HEK293T (cell line): ENCODE results near the gene MYBPC2.

Experiments
- ARNT ChIP-seq: fragments of 450-650 bp; IDR thresholded peaks from 2 replicates; pipeline ENCODE4 v1.6.1; 2017; ENCODE audit warnings: mild to moderate bottlenecking
- BHLHE40 ChIP-seq: fragments of 450-650 bp; IDR thresholded peaks from 2 replicates; pipeline ENCODE4 v1.6.1; 2016; ENCODE audit warnings: mild to moderate bottlenecking, moderate library complexity, borderline replicate concordance
- CTBP1 ChIP-seq: fragments of 450-650 bp; IDR thresholded peaks from 2 replicates; pipeline ENCODE4 v1.6.1; 2016; ENCODE audit warnings: borderline replicate concordance
- ELF4 ChIP-seq: fragments of 450-650 bp; IDR thresholded peaks from 2 replicates; pipeline ENCODE4 v1.6.1; 2017; ENCODE audit warnings: antibody characterized with exemption
- FOXA1 ChIP-seq: fragments of 450-650 bp; IDR thresholded peaks from 2 replicates; pipeline ENCODE4 v1.6.1; 2016; ENCODE audit warnings: mild to moderate bottlenecking
- FOXK2 ChIP-seq: fragments of 450-650 bp; IDR thresholded peaks from 2 replicates; pipeline ENCODE4 v1.6.1; 2016; ENCODE audit warnings: mild to moderate bottlenecking
- FOXM1 ChIP-seq: fragments of 450-650 bp; IDR thresholded peaks from 2 replicates; pipeline ENCODE4 v1.6.1; 2017; ENCODE audit warnings: mild to moderate bottlenecking, borderline replicate concordance
- L3MBTL2 ChIP-seq: fragments of 450-650 bp; conservative IDR thresholded peaks from 2 replicates; pipeline ENCODE4 v1.6.1; 2016; ENCODE audit warnings: mild to moderate bottlenecking
- LEF1 ChIP-seq: fragments of 450-650 bp; IDR thresholded peaks from 2 replicates; pipeline ENCODE4 v1.6.1; 2017; ENCODE audit warnings: mild to moderate bottlenecking, borderline replicate concordance
- SP1 ChIP-seq: fragments of 450-650 bp; IDR thresholded peaks from 2 replicates; pipeline ENCODE4 v1.6.1; 2017
- SUZ12 ChIP-seq: fragments of 450-650 bp; IDR thresholded peaks from 2 replicates; pipeline ENCODE4 v1.6.1; 2016; ENCODE audit warnings: mild to moderate bottlenecking
- TARDBP ChIP-seq: fragments of 450-650 bp; IDR thresholded peaks from 2 replicates; pipeline ENCODE4 v1.6.1; 2016
- ZNF384 ChIP-seq: fragments of 450-650 bp; IDR thresholded peaks from 2 replicates; pipeline ENCODE4 v1.6.1; 2016
- TF ChIP-seq, protein P1 (sequence below): fragments of 450-650 bp; IDR thresholded peaks from 2 replicates; pipeline ENCODE4 v1.6.1; 2016

DNA sequence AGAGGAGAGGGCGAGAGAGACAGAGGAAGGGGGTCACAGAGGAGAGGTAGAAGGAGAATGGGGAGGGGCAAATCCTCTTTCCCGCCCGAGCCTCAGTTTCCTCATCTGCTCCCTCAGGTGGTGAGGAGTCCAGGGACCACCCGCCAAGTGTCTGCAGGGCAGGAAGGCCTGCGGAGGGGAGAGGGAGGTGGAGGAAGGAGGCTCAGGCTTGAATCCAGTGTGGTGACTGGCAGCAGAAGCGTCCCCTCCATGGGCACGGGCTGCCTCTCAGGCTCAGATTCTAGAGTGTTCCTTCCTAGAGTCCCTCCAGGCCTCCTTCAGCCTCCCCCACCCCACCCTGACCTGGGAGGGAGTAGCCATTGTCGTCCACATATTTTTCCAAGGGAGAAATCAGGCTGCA lies 60.5 kb downstream of the MYBPC2 start:
- TF ChIP-seq SUZ12 (no peak), SP1 (no peak), BHLHE40 (no peak), ZNF384 (no peak), L3MBTL2 (no peak), ELF4 (no peak), FOXM1 (no peak), CTBP1 (no peak), FOXK2 (no peak), LEF1 (no peak), FOXA1 (no peak), ARNT (no peak), TARDBP (no peak)
- TF ChIP-seq, protein P1, sequence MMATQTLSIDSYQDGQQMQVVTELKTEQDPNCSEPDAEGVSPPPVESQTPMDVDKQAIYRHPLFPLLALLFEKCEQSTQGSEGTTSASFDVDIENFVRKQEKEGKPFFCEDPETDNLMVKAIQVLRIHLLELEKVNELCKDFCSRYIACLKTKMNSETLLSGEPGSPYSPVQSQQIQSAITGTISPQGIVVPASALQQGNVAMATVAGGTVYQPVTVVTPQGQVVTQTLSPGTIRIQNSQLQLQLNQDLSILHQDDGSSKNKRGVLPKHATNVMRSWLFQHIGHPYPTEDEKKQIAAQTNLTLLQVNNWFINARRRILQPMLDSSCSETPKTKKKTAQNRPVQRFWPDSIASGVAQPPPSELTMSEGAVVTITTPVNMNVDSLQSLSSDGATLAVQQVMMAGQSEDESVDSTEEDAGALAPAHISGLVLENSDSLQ: no peak
